Gastrocnemius medialis (tissue), 4 donors: Measurements from ENCODE around the gene RPN2. TPM values are rescaled to one million over a fixed set of nuclear protein-coding genes. Genes with fewer than 3 reads are reported as not detected.

ENCODE experiments used
- ATAC-seq, 2 donors: fragments of 150-250 bp; one replicate each; pipeline ENCODE4 v1.9.1; 2016
- DNase-seq, 2 donors: peaks; one replicate each; pipeline ENCODE4 v3.0.0-alpha.2; 2019
- H3K27ac ChIP-seq, 4 donors: fragments of 200-600 bp; sonication (generic); 1 replicate in 1 of 4; 2 replicates in 3 of 4; pipeline ENCODE4 v1.5.1; 2016 to 2018; ENCODE audit warnings: mild to moderate bottlenecking in 2 of 4, moderate library complexity in 1 of 4
- H3K27me3 ChIP-seq, 3 donors: fragments of 200-600 bp; sonication (generic) in 2 of 3; 1 replicate in 1 of 3; 2 replicates in 2 of 3; pipeline versions ENCODE4 v1.5.1 to v1.6.0; 2016 to 2019; ENCODE audit warnings: mild to moderate bottlenecking in 1 of 3, moderate library complexity in 1 of 3
- H3K36me3 ChIP-seq, 2 donors: fragments of 200-600 bp; sonication (generic) in 1 of 2; one replicate each; pipeline ENCODE4 v1.5.1; 2017 to 2018
- H3K4me1 ChIP-seq, 2 donors: fragments of 200-600 bp; sonication (generic) in 1 of 2; one replicate each; pipeline ENCODE4 v1.5.1; 2016 to 2017; ENCODE audit warnings: mild to moderate bottlenecking in 2 of 2
- H3K4me3 ChIP-seq, 4 donors: fragments of 200-600 bp; sonication (generic) in 3 of 4; 1 replicate in 1 of 4; 2 replicates in 3 of 4; pipeline ENCODE4 v1.5.1; 2016 to 2019; ENCODE audit warnings: mild to moderate bottlenecking in 2 of 4
- H3K9me3 ChIP-seq, 3 donors: fragments of 200-600 bp; sonication (generic) in 2 of 3; 1 replicate in 1 of 3; 2 replicates in 2 of 3; pipeline ENCODE4 v1.5.1; 2016 to 2019
- CTCF ChIP-seq, 5 experiments: fragments of 450-650 bp in 3 of 5; fragments of 200-600 bp in 2 of 5; sonication (generic) in 2 of 5; IDR thresholded peaks in 4 of 5; conservative IDR thresholded peaks in 1 of 5; 1 replicate in 4 of 5; 2 replicates in 1 of 5; pipeline ENCODE4 v1.5.1; 2016 to 2019; ENCODE audit warnings: antibody characterized with exemption in 5 of 5, mild to moderate bottlenecking in 3 of 5, moderate library complexity in 3 of 5
- POLR2A ChIP-seq, 2 donors: fragments of 450-650 bp; IDR thresholded peaks; one replicate each; pipeline ENCODE4 v1.6.1; 2017; ENCODE audit warnings: antibody characterized with exemption in 2 of 2, mild to moderate bottlenecking in 2 of 2, moderate library complexity in 2 of 2
- in situ Hi-C, 4 donors: fragments of 200-750 bp; cut with MboI; loops; one replicate each; pipeline versions ENCODE4 v1.15.0 to v1.8.0; 2017; ENCODE audit warnings: low sequenced_read_pairs in 4 of 4
- intact Hi-C: fragments of 100-400 bp; cut with DNase I; formaldehyde crosslinking; loops from one replicate; pipeline ENCODE4 v1.15.1; 2023; ENCODE audit warnings: low total_unique reads
- total RNA-seq, 4 donors: library from RNA; depleted of rRNA; stranded (reverse); fragments of >200 nt; gene quantifications; one replicate each; pipeline versions ENCODE4 v1.1.0 to v1.2.3, GENCODE V29; 2016

Gene RPN2
- total RNA-seq, 4 donors from 2014 or later, result 85.7 to 132 (median 127) TPM

- no peaks in the 10 kb centered on the region for H3K9me3 ChIP-seq
- no peak overlapping the region for H3K4me3 ChIP-seq
- H3K27me3 ChIP-seq, result no peaks in the 10 kb centered on the region
- ATAC-seq (no peak), DNase-seq (no peak)
- no peaks in the 10 kb centered on the region for H3K36me3 ChIP-seq
- H3K27ac ChIP-seq, result no peak overlapping the region
- TF ChIP-seq POLR2A (IDR thresholded peaks at IDR 0.05) (no peak), CTCF (IDR thresholded peaks at IDR 0.05 in 4 of 5, conservative IDR thresholded peaks at IDR 0.05 in 1 of 5) (no peak)
- in situ Hi-C loops (no loop called here), intact Hi-C loops (loop anchor here (5.0 kb wide), 1 partner anchor 89 kb away; no protein-coding TSS in a partner anchor)
- peaks cover 8 to 10% of the 10 kb centered on the region in 2 donors for H3K4me1 ChIP-seq
Measured at GRCh38 chr20:37285664-37286374, 106.7 kb downstream of the RPN2 start.

- TF ChIP-seq CTCF (IDR thresholded peaks at IDR 0.05 in 4 of 5, conservative IDR thresholded peaks at IDR 0.05 in 1 of 5) (no peak), POLR2A (IDR thresholded peaks at IDR 0.05) (no peak)
- intact Hi-C loops, result loop anchor here (5.0 kb wide), 1 partner anchor 91 kb away; no protein-coding TSS in a partner anchor
- Histone ChIP-seq H3K4me3 (no peak overlapping the region), H3K27ac (peak overlapping the region in 2 of 4 donors; percentile 3 to 87), H3K27me3 (no peaks in the 10 kb centered on the region), H3K9me3 (no peaks in the 10 kb centered on the region), H3K36me3 (no peaks in the 10 kb centered on the region), H3K4me1 (peaks cover 8 to 11% of the 10 kb centered on the region in 2 donors)
- ATAC-seq (peak; percentile 39 to 43), DNase-seq (peak in 1 of 2 donors; percentile 65)
- in situ Hi-C loops, result no loop called here
Measured at GRCh38 chr20:37288091-37288490, 109.0 kb downstream of the RPN2 start.

DNA sequence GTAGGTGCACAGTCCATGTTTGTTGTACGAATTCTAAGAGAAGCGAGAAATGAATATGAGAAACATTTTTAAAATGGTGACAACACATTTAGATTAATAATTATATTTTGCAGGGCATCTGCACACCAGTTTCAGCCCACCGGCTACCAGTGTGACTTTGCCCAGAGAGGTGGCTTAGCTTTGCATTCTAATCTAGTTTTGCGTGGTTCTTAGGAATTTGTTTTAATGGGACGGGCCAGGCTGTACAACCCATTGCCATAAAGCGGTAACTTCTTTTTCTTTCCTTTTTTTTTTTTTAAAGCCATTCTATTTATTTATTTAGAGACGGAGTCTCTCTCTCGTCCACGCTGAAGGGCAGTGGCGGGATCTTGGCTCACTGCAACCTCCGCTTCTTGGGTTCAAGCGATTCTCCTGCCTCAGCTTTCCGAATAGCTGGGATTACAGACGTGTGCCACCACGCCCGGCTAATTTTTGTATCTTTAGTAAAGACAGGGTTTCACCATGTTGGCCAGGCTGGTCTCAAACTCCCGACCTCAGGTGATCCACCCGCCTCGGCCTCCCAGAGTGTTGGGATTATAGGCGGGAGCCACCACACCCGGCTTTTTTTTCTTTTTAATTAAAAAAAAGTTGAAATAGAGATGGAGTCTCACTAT, 111.2 kb downstream of the RPN2 start:
- in situ Hi-C loops (no loop called here), intact Hi-C loops (no loop called here)

More for the DNA sequence above, 111.2 kb downstream of the RPN2 start:
- no peak for TF ChIP-seq CTCF (IDR thresholded peaks at IDR 0.05 in 4 of 5, conservative IDR thresholded peaks at IDR 0.05 in 1 of 5)
- TF ChIP-seq POLR2A (IDR thresholded peaks at IDR 0.05), result no peak
- Histone ChIP-seq H3K27me3 (no peaks in the 10 kb centered on the region), H3K4me3 (peak overlapping the region; percentile 63 to 100 (median 90)), H3K27ac (peak overlapping the region; percentile 83 to 94 (median 90)), H3K4me1 (peaks cover 13 to 20% of the 10 kb centered on the region in 2 donors), H3K9me3 (no peaks in the 10 kb centered on the region), H3K36me3 (no peaks in the 10 kb centered on the region)
- DNase-seq (no peak), ATAC-seq (no peak)

Other genes starting within 250 kb of the RPN2 start
- 10 to 100 TPM; 37.5 to 84.1 (median 69.4) TPM for gene SAMHD1, start 227.6 kb upstream of the RPN2 start, total RNA-seq
- gene RBL1, start 83.3 kb upstream of the RPN2 start, total RNA-seq, result 10 to 100 TPM in 1 of 4 donors, 1 to 10 TPM in 3; 2.9 to 13.0 (median 6.1) TPM
- gene MROH8, start 218 bp downstream of the RPN2 start, total RNA-seq, result 1 to 10 TPM; 1.4 to 4.4 (median 3.0) TPM
- not detected for gene GHRH, start 82.5 kb downstream of the RPN2 start, total RNA-seq
- 10 to 100 TPM in 1 of 4 donors, 1 to 10 TPM in 3; 6.6 to 11.8 (median 7.5) TPM for gene MANBAL, start 110.3 kb downstream of the RPN2 start, total RNA-seq
- 1 to 10 TPM; 1.0 to 2.3 (median 1.8) TPM for gene SRC, start 166.8 kb downstream of the RPN2 start, total RNA-seq